A673 (cell line): ENCODE measurements around the gene SLC39A3.

ENCODE experiments used
- CTCF ChIP-seq: fragments of 300-800, 200-600 bp; sonication (generic); conservative IDR thresholded peaks from 2 replicates; pipeline ENCODE4 v1.5.1; 2017; ENCODE audit warnings: low read depth, mild to moderate bottlenecking, antibody characterized with exemption, low read length, moderate library complexity, mixed read lengths
- EZH2 ChIP-seq: fragments of 200-600 bp; sonication (generic); IDR thresholded peaks from 2 replicates; pipeline ENCODE4 v1.6.1; 2017; ENCODE audit warnings: borderline replicate concordance, low read depth, mild to moderate bottlenecking, mixed read lengths, antibody characterized with exemption, low read length; ENCODE audit not compliant: poor library complexity, severe bottlenecking

DNA sequence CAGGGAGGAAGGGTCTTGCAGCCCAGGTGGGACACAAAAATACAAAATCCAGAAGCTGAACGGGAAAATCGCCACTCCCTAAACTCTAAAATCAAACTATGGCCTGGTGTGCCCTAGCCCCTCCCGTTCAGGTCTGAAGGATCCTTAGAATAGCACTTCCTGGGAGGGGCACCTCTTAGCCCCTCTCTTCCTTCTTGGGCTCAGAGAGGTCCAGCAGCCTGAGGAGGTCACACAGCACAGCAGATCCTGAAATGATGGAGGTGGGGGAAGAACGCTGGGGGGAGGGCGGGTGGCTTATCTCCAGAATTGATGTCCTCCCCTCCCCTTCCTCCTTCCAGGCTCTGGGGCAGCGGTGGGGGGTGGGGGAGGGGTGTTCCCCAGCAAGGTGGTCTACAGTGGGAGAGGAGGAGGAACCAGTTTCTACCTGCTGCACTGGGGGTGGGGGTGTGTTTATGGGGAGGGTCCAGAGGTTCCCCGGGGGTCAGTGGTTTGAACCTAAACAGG, 20.5 kb downstream of the SLC39A3 start:
- no peak for TF ChIP-seq CTCF
- no peak for TF ChIP-seq EZH2
